Epidermal melanocyte (primary cell): ENCODE results near the gene FAM53A.
"Not testable (repeated sequence)": the region's sequence is repeated elsewhere in the genome, so short reads cannot be mapped to it uniquely, and the experiment has no call there.

Experiments
- DNase-seq: peaks from one replicate; pipeline ENCODE4 v3.0.0; 2011; ENCODE audit warnings: low spot score; ENCODE audit not compliant: insufficient read length

The FAM53A gene

DNA sequence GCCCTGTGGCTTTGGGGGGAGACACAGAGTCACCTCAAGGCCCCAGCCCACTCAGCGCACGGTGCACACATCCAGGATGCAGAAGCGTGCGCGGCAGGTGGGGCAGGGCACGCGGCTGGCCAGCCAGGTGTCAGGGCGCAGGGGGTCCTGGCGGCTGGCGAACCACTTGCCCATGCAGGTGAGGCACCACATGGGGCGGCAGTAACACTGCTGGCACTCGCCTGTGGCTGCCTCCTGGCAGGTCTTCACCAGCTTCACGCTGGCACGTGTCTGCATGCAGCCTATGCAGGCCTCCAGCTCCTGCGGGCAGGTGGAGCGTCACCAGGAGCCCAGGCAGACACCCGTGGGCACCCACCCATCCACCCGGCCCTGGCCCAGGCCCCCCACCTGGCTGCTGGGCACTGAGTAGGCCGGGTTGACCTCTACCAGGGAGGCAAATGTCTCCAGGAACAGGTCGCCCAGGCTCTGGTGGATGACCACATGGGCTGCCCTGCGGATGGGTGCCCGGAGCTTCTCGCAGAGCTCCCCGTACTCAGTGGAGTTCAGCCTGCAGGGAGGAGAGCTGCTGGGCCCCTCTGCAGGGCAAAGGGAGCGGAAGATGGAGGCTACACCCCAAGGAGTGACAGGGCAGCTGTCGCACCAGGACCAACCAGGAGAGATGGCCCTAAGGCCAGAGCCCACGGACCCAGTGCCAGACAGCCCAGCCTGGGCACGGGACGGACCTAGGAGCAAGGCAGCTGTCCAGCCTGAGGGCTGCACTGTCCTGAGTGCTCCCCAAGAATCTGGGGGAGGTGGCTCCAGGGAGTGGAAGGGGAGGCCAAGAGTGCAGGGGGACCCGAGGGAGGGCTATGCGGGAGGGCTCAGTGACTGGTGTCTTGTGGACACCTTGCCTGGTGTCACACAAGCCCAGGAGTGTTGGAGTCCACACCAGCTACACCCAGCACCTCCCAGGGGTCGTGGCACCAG is 33.3 kb upstream of the FAM53A start:
- DNase-seq = no peak

DNA sequence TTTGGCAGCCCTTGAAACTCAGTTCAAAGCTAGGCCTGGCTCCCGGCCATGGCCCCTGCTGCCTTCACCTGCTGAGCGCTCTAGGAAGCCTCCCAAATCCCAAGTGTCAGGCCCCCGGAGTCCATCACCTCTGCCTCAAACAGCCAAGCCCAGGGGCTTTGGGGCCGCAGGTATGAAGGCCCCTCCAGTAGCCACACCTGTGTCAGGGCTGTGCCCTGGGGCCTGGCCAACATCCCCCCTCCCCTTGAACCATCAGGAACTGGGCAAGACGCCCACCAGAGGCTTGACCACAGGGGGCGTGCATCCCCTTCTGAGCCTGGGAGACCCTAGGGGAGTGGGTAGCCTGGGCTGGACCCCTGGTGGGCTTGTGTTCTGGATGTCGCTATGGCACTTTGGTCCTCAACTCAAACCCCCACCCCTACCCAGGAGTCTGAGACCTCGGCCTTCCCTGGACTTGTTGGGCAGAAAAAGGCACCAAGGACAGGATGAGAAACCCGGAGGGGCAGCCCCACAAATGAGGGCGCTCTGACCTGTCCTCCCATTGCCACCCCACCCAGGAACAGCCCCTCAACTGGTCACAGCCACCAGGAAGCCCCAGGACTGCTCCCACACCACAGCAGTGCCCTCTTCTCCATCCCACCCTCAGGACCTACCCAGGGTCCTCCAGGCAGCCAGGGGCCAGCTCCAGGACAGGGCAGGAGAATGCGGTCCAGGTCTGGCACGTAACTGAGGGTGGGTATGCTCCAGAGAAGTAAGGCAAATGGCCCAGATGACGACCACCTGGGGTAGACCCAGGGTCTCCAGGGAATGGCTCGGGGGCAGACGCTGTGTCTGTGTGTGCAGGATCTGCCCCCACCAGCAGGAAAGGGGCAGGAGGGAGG is 32.2 kb upstream of the FAM53A start:
- no peak for DNase-seq

DNA sequence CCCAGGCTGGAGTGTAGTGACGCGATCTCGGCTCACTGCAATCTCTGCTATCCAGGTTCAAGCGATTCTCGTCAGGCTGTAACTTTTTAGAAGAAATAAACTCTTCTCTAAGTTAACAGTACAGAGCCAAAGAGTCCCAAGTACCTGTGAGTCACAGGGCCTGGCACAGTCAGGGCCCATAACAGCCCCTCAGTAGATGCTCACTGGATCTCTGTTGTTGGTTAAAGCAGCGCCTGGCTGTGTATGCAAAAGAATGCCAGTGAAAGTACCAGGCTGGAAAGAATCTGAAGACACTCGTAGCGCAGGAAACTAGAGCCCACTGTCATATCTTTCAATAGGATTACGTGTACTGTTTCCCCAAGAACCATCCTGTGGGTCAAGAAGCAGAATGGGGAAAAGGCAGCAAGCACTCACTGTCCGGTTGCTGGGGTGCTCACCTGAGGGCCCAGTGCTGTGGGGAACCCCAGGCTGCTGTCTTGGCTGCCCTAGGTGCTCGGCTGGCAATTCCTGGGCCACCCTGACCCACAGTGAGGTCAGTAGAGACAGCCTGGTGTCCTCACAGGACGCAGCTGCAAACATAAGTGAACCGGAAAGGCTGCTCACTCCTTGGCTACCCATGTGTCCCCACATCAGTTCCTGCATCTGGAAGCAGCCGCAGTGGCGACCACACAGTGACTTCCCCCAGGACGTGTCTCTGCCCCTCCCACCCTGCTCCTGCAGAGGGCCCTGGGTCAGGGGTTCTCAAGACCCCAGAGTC is 31.1 kb upstream of the FAM53A start:
- DNase-seq = no peak

DNA sequence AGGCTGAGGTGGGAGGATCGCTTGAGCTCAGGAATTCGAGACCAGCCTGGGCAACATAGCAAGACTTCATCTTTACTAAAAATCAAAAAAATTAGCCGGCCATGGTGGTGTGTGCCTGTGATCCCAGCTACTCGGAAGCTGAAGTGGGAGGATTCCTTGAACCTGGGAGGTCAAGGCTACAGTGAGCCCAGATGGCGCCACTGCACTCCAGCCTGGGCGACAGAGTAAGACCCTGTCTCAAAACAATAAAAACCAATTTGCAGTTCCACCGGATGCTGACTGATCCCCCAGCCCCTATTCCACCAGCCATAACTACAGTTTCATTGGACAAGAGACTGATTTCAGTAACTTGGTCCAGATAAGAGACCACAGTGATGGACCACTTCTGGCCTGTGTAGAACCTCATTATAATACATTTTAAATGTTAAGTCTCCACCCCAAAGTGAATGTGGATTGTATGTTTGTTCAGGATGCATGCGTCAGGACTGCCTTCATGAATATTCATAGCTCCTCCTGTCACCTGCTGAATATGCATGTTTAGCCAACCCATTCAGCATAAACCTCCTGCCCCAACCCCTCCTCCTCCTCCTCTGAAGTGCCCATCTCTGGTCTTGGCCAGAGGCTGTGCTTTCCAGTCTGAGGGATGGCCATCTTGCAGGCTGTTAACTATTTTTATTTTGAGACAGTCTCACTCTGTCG is 30.3 kb upstream of the FAM53A start:
- DNase-seq = no peak

DNA sequence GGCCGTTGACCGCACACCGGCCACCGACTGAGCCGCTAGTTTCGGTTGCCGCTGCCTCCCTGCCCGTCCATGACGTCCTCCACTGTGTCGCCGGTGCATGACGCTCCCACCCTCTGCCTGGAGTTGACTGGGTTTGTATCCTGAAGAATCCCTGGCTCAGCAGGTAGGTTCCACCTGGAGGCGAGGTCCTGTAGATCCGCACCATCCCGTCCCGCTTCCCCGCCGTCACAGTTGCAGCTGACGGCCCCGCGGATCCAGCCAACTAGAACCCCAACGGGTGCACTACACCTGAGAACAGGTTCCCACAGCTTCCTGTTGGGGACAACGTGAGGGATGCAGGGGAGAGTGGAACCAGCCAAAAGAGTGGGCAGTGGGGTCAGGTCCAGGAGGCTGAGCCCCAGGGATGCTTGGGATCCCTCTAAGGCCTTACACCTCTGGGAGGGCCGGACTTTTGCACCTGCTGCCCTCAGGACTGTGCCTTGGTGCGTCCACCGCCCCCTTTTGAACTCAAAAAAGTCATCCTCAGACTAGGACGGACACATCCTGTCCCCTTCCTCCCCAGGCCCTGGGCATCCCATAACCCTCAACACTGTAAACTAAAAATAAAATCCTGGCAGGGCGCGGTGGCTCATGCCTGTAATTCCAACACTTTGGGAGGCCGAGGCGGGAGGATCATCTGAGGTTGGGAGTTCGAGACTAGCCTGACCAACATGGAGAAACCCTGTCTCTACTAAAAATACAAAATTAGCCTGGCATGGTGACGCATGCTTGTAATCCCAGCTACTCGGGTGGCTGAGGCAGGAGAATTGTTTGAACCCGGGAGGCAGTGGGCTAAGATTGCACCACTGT is 29.1 kb upstream of the FAM53A start:
- no peak for DNase-seq

DNA sequence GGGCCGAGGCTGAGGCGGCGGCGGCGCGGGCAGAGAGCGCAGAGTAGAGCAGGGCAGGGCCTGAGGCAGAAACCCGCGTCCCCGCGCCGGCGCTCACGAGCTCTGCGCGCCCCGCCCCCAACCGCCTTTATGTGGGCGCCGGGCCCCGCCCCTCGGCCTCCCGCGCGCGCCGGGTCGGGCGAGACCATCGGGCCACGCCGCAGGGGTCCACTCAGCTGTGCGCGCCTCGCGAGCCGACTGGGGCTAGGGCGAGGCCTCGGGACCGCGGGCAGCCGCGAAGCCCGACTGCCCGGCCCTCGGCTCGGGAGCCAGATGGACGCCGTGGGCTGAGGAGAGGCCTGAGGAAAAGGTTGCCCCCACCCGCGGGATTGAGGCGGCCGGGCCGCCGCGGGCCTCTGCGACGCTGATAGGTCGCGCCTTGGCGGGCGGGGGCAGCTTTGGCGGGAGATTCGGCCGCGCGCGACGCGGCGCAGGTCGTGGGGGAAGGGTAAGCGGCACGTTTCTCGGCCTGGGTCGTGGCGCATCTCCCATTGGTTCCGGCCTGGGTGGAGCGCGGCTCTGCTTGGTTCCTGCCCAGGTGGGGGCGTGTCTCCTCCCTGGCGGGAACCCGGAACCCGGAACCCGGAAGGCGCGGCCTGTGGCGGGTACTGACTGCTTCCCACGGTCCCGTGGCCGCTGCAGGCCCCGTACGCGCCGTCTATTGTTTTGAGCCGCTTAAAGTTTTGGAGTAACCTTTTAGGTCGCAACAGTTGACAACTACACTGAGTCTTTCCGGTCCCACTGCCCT is 28.3 kb upstream of the FAM53A start, which contains the start of gene SLBP:
TSS of gene SLBP (minus strand) at position 104 of the 787 bp plus-strand sequence. CDS start 131 bp downstream, outside the sequence.
- peak; percentile 94 for DNase-seq

DNA sequence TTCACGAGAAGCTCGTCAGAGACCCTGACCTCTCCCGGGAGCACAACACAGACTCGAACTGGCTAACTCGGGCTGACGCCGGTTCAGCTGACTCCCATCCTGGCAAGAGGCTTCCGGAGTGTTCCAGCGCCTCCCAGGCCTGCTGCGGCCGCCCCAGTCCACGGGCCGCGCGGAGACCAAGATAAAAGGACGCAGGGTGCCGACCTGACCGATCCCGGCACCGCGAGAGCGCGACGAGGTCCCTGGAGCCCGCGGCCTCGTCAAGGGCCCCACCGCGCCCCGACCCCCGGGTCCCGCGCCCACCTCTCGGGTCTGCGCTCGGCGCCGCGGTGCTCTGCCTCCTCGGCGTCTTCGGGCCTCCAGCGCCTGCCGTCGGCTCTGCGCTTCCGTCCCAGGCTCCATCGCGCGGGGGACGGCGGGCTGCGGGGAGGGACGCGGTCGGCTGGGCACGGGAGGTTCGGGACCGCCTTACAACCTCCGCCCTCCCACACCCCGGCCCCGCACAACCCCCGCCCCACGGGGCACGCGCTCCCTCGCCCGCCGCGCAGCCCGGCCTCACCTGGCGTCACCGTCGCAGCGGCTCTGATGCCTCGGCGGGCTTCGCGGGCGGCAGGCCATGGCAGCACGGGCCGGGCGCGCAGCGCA is 27.6 kb upstream of the FAM53A start:
- peak; percentile 46 for DNase-seq

DNA sequence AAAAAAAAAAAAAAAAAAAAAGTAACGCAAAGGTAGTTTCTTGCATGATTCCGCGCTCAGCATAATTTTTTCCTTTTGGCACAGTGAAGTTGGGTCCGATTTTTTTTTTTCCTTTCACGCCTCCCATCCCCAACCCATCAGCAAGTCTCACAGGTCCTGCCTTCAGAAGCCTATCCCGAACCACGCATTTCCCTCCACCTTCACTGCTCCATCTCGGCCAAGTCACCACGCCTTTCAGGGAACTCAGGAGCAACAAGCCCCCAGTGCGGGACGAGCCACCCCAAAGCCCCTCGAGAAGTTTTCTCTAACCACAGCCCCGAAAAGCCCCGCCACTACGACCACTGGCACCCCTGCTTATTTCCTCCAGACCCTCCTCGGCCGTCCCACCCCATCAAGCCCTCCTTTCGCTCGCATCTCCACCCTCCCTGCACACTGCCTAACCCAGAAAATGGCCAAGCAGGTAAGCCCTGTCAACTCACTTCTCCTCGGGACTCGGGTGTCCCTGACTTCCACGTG is 27.0 kb upstream of the FAM53A start:
- DNase-seq = no peak

DNA sequence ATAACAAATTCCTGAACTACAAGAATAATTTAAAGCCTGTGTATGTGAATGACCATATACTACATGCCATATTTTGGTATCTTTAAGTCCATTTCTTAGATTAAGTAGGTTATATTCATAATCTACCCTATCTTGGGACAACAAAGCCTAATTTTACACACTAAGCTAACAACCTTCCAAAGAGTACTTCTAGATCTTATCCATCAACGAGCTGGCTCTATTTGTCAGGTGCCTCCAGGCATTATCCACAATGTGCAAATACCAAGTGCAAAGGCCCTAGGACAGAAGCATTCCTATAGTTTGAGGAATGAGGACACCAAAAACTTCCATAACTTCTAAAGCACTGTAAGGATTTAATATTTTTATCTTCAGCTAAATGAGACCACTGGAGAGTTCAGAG is 24.5 kb upstream of the FAM53A start:
- no peak for DNase-seq

DNA sequence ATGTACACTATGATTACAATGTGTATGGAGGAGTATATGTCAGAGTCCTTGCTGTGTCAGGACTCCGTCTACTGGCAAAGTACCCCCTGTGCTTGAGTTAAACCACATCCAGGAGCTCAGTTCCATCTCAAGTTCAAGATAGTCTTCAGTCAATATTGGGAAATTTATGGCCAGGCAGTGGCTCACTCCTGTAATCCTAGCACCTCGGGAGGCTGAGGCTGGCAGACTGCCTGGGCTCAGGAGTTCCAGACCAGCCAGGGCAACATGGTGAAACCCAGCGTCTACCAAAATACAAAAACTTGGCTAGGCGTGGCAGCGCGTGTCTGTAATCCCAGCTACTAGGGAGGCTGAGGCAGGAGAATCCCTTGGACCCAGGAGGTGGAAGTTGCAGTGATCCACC is 22.2 kb upstream of the FAM53A start:
- no peak for DNase-seq

DNA sequence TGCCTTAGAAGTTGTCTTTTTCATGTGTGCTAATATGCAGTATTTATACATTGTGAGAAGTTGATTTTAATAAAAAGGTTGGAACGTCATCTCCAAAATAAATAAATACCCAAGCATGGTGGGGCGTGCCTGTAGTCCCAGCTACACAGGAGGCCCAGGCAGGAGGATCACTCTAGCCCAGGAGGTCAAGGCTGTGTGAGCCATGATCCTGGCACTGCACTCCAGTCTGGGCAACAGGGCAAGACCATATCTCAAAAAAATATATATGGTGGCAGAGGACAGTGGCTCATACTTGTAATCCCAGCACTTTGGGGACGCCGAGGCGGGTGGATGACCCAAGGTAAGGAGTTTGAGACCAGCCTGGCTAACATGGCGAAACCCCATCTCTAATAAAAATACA is 21.6 kb upstream of the FAM53A start:
- no peak for DNase-seq

DNA sequence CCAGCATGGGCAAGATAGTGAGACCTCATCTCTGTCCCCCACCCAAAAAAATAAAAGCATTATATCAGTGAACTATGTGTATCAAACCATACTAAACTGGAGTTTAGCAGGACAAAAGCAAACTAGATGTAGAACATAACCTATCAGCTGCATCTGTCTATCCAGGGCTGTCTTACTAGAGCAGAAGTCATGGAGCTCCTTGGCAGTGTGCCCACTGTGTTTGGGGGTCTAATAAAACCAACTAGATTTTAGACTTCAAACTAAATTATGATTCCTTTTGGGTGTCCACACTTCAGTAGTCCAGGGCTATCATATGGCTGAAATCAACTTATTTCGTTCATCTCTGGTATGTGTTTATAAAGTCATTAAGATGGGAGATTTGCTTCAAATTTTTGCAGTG is 19.8 kb upstream of the FAM53A start:
- DNase-seq = no peak

DNA sequence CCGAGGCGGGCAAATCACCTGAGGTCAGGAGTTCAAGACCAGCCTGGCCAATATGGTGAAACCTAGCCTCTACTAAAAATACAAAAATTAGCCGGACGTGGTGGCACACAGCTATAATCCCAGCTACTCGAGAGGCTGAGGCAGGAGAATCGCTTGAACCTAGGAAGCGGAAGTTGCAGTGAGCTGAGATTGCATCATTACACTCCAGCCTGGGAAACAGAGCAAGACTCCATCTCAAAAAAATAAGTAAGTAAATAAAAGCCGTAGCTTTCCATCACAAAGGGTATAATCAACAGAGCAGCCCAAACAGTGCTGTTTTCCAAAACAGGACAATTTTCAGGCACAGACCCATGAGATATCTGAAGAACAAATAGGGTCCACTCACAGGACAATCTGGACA is 17.6 kb upstream of the FAM53A start:
- DNase-seq = not testable (repeated sequence)

DNA sequence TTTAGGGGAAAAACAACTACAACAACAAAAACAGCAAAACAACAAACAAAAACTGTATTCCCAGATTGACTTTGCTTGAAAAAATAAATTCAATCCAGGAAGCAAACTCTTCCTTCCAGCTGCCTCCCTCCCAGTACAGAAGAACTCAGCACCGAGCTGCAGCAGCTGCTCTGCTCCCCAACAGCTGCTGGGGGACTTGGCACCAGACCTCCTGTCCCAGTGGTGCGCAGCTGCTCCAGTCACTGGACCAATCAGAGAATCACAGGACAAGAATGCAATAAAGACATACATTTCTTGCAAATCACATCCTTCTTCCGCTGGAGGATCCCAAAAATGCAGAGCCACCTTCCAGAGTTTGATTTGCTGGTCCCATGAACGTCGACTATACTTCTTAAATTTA is 11.8 kb upstream of the FAM53A start:
- DNase-seq = no peak

DNA sequence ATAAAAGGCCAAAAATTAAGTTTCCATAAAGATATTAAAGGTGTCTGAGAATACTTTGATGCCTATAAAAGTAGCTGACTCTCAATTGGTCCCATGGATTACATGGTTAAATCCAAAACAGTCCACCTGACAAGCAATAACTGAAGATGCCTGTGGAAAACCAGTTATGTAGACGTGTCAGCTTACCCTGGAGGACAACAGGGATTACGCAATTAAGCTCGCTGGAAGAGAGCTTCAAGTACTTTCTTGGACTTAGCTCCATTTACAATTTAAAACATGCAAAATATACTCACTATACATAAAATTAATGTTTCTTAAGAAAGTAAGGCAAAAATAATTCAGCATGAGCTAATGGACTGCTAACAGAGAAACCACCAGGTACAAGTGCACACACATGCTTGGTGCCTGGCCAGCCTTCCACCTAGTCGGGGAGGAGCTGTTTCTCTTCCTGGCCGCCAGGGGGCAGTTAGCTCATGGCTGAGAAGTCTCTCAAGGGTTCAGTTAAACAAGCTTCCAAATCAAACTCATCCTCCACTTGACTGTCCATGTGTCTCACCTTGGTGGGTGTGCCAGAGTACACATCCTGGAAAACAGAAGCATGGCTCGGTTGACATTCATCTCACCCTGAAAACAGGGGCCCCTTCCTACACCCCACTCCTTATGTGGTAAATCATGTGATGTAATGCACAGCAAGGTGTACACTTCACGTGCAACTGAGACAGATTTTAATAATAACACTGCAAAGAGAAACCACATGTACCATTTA is 9.2 kb upstream of the FAM53A start:
- DNase-seq = peak; percentile 57

DNA sequence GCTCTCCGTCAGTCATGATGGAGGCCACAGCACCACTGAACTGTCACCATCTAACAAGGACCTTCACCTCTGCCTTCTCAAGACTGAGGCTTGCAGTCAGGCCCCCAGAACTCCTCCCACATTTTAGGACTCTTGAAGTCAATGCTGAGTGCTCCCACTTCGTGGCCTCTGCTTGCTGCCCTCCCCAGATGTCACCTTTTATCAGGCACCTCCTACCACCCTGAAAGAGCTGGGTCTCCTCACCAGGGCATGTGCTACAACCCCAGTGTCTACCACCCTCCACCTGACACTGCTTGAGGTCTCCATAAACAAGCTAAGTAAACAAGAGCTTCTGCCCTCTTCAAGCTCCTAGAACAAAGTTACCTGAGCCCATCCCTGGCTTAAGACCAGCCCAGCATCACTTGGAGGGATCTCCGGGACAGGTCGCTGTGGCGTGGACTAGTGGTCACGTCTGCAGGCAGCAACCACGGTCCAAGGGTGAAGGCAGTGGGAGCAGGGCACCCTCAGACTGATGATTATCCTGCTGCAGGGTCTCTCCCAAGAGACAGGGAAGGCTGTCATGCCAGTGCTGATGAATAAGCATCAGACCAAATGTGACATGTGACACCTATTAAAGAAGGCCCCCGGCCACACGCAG is 7.7 kb upstream of the FAM53A start:
- DNase-seq = no peak

DNA sequence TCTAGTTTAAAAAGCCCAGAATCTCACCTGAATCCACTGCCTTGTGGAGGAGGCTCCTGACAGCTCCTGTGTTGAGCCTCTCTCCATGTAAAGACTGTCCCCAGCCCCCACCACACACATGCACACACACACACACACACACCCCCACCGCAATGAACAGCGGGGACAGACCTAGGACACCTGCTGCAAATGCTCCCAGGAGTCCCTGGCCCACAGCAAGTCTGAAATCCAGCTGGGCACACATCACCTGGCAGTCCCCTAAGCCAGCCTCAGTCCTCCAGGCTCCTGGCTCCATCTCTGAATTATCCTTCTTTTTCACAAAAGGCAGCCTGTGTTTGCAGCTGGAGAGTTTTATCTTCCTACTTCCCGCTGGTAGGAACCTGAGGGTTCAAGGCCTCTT is 6.6 kb upstream of the FAM53A start:
- DNase-seq = no peak
